HG03442 (cell line): ENCODE results near the gene PIPOX.

Experiments used
- ATAC-seq: cut with Tn5 transposase; IDR thresholded peaks from one replicate; pipeline ENCODE4 v1.9.1; 2021; ENCODE audit warnings: mild to moderate bottlenecking, moderate library complexity; ENCODE audit not compliant: unreplicated experiment

The PIPOX gene

DNA sequence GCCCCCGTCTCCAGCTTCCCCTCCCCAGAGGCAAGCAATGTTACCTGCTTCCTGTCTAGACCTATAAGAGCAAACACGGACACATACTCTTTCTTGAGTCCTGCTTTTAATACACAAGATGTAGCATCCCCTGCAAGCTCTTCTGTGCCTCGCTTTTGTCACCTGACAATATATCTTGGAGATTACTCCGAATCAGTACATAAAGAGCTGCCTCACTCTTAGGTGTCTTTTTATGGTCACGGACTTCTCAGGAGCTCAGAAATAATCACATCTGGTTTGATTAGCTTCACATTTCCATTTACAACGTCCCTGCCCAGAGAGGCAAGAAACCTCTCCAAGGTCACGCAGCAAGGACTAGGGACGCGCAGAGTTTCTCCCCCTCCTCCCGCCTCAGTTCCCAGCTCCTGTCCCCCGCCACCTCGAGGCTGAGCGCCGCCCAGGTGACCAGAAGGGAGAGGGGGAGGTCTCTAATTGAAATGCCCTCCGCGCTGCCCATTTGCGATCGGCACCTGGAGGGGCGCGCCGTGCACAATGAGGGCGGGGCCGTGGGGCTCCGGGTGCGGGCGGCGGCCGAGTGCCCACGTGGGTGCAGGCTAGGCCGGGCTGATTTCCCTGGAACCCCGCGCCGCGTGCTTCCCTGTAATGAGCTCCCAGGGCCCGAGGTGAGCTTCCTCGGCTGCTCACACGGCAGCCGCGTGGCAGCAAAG, 23.3 kb upstream of the PIPOX start:
- no peak for ATAC-seq

DNA sequence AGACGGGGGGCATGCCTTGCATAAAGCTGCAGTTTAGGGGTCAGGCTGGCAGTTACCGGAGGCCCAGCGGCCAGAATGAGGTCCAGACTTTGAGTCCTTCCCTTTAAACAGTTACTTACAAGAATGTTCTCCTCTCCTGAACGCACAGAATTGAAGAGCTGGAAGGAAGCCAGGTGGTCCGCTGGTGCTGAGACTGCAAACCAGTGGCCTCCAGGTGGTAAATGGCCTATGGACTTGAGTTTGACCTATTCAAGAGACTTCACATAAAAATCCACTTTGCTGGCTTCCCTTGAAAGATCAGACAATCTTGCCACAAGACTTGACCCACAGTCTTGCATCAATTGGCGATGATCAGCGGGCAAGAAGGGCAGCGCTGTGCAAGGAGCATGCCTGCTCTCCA, 22.4 kb upstream of the PIPOX start:
- ATAC-seq, result no peak

- no peak for ATAC-seq
Measured at GRCh38 chr17:29021226-29021625, 21.7 kb upstream of the PIPOX start.

DNA sequence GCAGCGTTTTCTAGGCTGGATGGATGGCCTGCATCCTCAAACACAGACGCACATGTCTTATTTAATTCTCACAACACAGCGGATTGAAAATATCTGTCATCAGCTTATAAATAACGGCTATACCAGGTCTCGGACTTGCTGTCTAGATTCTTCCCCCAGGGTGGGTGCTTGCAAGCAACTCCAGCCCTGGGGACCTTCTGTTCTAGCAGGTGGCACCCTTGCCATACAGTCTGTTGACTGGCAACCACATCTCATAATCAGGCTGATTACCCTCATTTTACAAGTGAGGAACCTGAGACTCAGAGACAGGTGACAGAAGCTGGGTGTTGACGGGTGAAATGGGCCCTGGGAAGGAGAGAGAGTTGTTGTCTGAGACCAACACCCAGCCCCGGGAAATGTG, 20.9 kb upstream of the PIPOX start:
- ATAC-seq, result no peak

DNA sequence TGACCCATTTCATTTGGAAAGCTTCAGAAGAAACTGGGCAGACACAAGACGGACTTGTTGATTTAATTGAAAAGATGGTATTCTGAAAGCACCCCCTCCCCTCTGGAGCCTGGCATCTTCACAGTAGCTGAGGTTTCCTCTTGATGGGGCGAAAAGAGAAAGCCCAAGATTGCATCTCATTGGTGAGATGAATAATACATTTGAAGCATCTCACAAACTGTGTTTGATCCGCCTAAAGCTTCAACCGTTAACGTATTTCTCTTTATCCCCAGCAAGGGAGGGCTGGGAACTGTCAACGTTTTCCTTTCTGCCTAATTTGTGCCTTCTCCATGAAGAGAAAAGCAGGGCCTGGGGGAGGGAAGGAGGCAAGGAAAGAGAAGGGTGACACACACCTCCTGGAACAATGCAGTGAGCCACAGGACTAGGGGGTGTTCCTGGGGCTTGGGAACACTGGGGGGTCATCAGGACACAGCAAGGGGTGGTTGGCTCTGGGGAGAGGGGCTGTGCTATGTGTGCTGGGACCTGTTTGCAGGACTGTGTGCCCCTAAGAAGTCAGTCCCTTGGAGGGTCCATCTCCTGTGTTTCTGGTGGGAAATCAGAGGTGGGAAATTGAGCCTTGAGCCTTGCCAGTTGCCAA, 18.5 kb upstream of the PIPOX start:
- no peak for ATAC-seq

DNA sequence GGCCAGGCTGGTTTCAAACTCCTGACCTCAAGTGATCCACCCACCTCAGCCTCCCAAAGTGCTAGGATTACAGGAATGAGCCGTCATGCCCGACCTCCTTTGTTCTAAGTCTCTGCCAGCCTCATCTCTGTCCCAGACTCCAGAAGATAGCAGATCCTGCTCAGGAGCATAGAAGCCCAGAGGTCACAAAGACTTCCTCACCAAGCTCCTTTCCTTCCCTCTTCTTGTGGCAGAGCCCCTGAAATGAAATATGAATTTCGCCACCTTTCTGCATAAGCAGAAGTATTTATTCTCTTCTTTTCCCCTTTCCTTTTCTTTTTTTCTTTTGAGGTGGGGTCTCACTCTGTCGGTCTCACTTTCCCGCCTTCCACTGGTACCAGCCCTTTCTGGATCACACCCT, 11.5 kb upstream of the PIPOX start:
- ATAC-seq, result no peak

DNA sequence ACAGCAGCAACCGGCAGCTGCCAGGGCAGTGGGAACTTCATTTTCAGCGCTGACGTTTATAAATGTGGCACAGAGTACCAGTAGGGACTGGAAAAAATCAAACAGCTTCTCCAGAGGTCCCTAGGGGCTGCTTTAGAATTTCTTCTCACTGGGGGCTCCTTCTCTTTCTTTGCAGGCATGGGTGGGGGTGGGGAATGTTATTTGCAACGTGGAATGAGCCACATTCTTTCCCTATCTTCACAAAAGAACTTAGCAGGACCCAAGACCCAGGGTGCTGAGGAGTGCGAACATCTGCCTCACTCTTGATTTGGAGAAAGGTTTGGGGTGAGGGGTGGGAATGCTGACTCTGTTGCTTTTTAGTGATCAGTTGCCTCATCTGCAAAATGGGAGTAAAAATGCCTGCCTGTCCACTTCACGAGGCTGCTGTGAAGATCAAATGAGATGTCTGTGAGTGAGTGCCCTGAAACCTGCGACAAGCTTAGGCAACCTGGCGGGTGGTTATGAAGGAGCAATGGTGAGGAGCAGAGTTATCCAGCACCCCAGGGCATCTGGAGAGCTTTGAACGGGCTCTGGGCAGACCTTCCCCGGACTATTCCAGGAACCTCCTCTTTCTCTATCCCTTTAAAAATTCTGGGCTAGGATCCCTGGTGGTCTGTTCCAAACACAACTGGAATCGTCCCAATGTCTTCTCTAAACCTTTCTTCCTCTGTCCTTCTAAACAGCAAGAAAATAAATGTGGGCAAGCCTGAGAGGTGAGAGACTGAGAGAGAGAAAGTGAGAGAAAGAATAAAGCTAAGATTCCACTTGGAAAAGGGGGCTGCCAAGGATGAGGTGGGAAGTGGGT, 10.7 kb upstream of the PIPOX start:
- ATAC-seq, result no peak

DNA sequence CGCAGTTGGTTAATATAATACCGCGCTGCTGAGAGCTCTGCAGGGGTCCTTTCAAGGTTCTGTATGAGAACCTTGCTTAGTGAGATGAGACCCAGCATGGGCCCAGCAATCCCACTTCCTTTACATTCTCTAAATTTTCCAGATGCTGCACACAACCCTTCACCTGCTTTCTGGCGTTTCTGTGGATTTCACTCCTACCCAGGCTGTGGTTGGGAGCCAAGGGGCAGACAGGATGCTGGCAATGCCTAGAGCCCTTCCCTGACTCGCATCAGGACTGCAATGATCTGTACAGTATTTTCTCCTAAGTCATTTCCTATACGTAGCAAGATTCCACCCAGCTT, 10.1 kb upstream of the PIPOX start:
- ATAC-seq, result no peak

GRCh38 chr17:29034510-29034909, 8.4 kb upstream of the PIPOX start:
- no peak for ATAC-seq

DNA sequence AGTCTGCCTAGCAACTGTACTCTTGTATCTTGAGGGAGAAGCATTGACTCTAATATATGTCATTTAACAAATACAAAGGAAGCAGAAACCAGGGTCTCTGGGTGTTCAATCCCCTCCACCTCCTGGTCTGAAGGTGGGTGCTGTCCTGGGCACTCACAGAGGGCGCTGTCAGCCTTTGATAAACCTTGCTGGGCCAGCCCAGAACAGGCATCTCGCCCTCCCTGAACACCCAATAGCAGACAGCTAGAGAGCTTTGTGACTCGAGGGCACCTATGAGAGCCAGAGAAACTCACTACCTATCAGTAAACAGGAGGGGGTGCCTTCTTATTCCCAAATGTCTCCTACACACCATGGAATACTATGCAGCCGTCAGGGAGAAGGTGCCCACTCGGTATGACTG, 6.4 kb upstream of the PIPOX start:
- ATAC-seq, result no peak

DNA sequence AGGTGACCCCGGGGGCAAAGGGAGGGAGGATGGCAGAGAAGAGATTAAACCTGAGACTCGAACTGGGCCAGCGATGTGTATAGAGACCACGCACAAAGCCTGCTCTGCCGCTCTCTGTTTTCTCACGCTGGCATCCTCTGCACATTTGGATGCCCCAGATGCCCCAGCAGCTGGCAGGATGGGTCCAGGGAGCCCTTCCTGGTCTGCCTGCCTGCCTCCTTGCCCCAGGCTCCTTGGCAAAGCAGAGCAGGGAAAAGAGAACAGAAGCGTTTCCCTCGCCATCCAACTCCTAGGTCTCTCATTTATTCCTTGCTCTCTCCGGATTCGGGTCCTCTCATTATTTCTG, 5.2 kb upstream of the PIPOX start:
- no peak for ATAC-seq

DNA sequence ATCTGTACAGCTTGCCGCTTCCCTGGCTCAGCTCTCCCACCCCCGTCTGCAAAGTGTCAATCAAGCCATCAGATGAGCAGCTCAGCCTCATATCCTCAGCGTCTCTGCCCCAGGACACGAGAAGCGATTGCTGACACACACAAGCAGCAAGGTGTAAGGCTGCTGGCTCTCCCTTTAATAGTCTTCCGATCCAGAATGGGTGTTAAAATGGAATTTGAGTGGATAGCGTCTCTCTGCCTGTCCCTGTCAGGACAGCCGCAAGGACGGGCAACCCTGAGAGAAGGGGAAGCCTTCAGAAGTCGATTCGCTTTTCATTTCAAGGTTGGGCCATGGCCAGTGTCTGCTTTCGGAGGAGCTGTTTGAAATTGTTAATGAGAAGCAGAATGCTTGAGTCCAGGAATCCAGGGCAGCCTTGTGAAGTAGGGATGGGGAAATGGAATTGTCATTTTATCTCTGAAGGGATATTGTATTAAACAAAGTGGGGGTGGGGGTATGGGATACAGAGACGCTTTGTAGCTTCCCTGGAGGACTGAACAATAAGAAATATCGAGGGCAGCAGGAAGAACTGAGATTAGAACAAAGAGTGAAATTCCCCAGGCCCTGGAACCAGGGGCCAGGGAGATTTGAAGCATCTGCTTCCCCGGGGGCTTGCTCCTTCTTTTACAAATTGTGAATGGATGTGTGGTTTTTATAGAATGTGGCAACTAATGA, 4.7 kb upstream of the PIPOX start:
- ATAC-seq, result no peak

GRCh38 chr17:29039764-29040598, 3.0 kb upstream of the PIPOX start:
- ATAC-seq, result no peak

GRCh38 chr17:29041091-29041490, 1.9 kb upstream of the PIPOX start:
- no peak for ATAC-seq

GRCh38 chr17:29041571-29041970, 1.4 kb upstream of the PIPOX start:
- no peak for ATAC-seq

- no peak for ATAC-seq
Measured at GRCh38 chr17:29042026-29042678, 789 bp upstream of the PIPOX start.

DNA sequence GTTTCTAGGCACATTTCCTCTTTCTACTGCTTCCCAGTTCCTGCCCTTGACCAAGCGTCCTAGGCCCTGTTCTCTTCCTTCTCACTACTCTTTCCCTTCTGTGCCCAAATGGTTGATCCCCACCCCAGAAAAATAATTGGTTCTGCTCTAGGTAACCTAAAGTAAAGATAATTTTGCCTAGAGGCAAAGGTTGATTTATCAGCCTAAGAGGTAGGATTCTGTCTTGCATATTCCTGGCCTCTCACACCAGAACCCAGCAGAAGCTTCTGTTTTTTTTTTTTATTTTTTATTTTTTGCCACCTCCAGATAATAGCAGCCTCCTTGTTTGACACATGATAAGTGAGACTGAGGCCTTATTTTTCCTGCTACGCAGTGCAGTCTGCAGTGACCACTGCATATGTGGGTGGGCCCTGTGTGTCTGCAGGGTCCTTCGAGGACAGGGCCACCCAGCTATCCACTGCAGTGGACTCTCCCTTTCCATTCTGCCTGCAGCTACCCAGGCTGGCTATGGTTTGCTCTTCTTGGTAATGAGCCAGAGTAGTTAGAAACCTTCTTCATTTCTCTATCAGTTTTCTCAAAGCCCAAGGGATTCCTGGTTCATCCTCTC, 701 bp downstream of the PIPOX start:
- no peak for ATAC-seq

DNA sequence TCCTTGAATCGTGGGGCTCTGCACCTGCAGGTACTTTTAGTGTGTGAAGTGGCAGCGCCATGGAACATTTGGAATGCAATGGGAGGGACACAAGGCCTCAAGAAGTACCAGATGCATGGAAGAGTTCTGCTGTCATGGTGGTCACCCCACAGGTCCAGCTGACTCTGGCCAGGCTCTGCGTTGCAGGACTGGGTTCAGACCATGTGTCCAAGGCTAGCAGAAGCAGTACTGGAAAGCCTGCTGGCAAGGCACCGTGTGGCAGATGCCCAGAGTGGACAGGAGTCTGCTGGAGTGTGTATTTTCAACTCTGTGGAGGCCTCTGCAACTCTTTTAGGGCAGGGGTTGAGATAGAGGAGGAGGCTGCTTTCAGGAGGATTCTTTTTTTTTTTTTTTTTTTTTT, 2.1 kb downstream of the PIPOX start:
- ATAC-seq, result no peak

DNA sequence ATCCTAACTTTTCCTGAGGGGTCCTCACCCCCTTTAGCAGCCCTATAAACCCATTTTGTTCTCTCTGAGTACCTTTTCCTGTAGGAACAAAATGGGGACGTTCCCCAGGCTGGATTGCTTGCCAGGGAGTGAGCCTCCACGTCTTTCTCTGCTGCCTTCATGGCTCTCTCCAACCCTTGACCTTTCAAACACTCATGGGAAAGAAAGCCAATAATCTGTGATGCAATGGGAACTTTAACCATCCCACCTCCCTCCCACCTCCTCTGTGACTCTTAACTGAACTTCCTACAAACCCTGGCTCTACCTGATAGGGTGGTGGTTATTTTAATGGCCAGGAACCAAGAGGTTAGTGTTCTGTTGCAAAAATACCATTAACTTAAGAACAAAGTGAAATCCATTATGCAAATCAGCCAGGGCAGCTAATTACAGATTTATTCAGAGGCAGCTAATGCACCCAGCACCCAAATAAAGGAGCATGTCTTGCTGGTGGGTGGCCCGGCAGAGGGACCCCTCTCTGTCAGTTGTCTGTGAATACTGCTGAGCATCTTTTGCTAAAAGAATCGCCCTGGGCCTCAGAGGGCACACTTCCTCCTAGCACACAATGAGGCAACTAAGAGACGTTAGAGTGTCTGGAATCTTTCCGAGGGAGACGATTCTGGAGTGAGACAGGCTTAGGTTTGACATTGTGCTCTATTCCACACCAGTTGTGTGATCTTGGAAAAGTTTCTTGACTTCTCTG, 3.0 kb downstream of the PIPOX start:
- no peak for ATAC-seq
